ENCODE measurements around the gene MAGED2. TPM values are rescaled to one million over a fixed set of nuclear protein-coding genes. Genes with fewer than 3 reads are reported as not detected.
"Not testable (repeated sequence)": the region's sequence is repeated elsewhere in the genome, so short reads cannot be mapped to it uniquely, and the experiment has no call there.

The MAGED2 gene
- total RNA-seq, 1 experiment from 2014 or later = 32.4 TPM

- H3K4me1 ChIP-seq (ENCODE audit: control insufficient read depth in 1 of 2, insufficient read depth in 2 of 2, low read length in 2 of 2) = no peaks in the 10 kb centered on the region
- no peaks in the 10 kb centered on the region for H4K20me1 ChIP-seq (ENCODE audit: insufficient read depth)
- no peaks in the 10 kb centered on the region for H3K9me2 ChIP-seq (ENCODE audit: insufficient read depth)
- POLR2A ChIA-PET = no interaction called here
- no peak for ATAC-seq
- CTCF ChIA-PET = no interaction called here
- H3K79me2 ChIP-seq (ENCODE audit: insufficient read depth, low read length) = no peaks in the 10 kb centered on the region
- DNase-seq (ENCODE audit: low read depth, low spot score) = no peak
- H3K27ac ChIP-seq (ENCODE audit: low read depth, low read length) = no peak overlapping the region
- no peak overlapping the region for H3K4me3 ChIP-seq (replicated peaks in 1 of 2; ENCODE audit: low read depth in 1 of 2, low read length in 2 of 2)
- TF ChIP-seq YY1 (IDR thresholded peaks at IDR 0.05; ENCODE audit: extremely low read depth, insufficient replicate concordance, low read depth, low read length) (no peak), TCF7L2 (IDR thresholded peaks at IDR 0.05; ENCODE audit: borderline replicate concordance, extremely low read depth, insufficient read depth, insufficient read length) (no peak), ATF3 (IDR thresholded peaks at IDR 0.05) (no peak), MAX (IDR thresholded peaks at IDR 0.05) (no peak), EGR1 (IDR thresholded peaks at IDR 0.05; ENCODE audit: low read depth) (no peak), ELF1 (IDR thresholded peaks at IDR 0.05; ENCODE audit: borderline replicate concordance, low read depth) (no peak)
- H3K9ac ChIP-seq (ENCODE audit: low read length) = no peak overlapping the region
- no peak overlapping the region for H2AFZ ChIP-seq (ENCODE audit: low read depth, low read length, poor library complexity, severe bottlenecking)
- no peaks in the 10 kb centered on the region for H3K27me3 ChIP-seq (ENCODE audit: insufficient read depth, low read length)
- BruUV-seq (replicated peaks) = no TSS peak
- intact Hi-C loops (cut with micrococcal nuclease) = loop anchor here (5.0 kb wide), 1 partner anchor 231 kb away; no protein-coding TSS in a partner anchor
- H3K4me2 ChIP-seq (ENCODE audit: low read length) = no peak overlapping the region
- no peaks in the 10 kb centered on the region for H3K36me3 ChIP-seq (ENCODE audit: control insufficient read depth in 1 of 2, insufficient read depth in 2 of 2, low read length in 2 of 2)
- no peaks in the 10 kb centered on the region for H3K9me3 ChIP-seq (ENCODE audit: control insufficient read depth in 1 of 2, insufficient read depth in 1 of 2, low read depth in 1 of 2, low read length in 2 of 2)
- RAD21 ChIA-PET (ENCODE audit: low non-redundant PET in 1 of 2, low total read pairs in 2 of 2, uncharacterized antibody in 2 of 2, unreplicated experiment in 2 of 2) = no interaction called here
Measured at GRCh38 chrX:54826598-54826997, 19.1 kb downstream of the MAGED2 start.

- Histone ChIP-seq H3K9me3 (ENCODE audit: control insufficient read depth in 1 of 2, insufficient read depth in 1 of 2, low read depth in 1 of 2, low read length in 2 of 2) (no peaks in the 10 kb centered on the region), H3K79me2 (ENCODE audit: insufficient read depth, low read length) (no peaks in the 10 kb centered on the region), H3K9ac (ENCODE audit: low read length) (no peak overlapping the region), H3K4me1 (ENCODE audit: control insufficient read depth in 1 of 2, insufficient read depth in 2 of 2, low read length in 2 of 2) (no peaks in the 10 kb centered on the region), H3K27ac (ENCODE audit: low read depth, low read length) (no peak overlapping the region), H3K4me3 (replicated peaks in 1 of 2; ENCODE audit: low read depth in 1 of 2, low read length in 2 of 2) (no peak overlapping the region), H2AFZ (ENCODE audit: low read depth, low read length, poor library complexity, severe bottlenecking) (no peak overlapping the region), H3K4me2 (ENCODE audit: low read length) (no peak overlapping the region), H3K27me3 (ENCODE audit: insufficient read depth, low read length) (no peaks in the 10 kb centered on the region), H3K36me3 (ENCODE audit: control insufficient read depth in 1 of 2, insufficient read depth in 2 of 2, low read length in 2 of 2) (no peaks in the 10 kb centered on the region), H4K20me1 (ENCODE audit: insufficient read depth) (no peaks in the 10 kb centered on the region), H3K9me2 (ENCODE audit: insufficient read depth) (no peaks in the 10 kb centered on the region)
- no peak for TF ChIP-seq ZNF274 (IDR thresholded peaks at IDR 0.05; ENCODE audit: low read depth, low read length)
- no peak for TF ChIP-seq CTCF (IDR thresholded peaks at IDR 0.05 in 2 of 3, conservative IDR thresholded peaks at IDR 0.05 in 1 of 3; ENCODE audit: borderline replicate concordance in 1 of 3, insufficient read depth in 1 of 3, low read depth in 2 of 3, low read length in 2 of 3)
- no peak for TF ChIP-seq EZH2 (IDR thresholded peaks at IDR 0.05)
- TF ChIP-seq CEBPB (IDR thresholded peaks at IDR 0.05; ENCODE audit: low read depth) = no peak
- TF ChIP-seq RAD21 (IDR thresholded peaks at IDR 0.05; ENCODE audit: low read depth) = no peak
- TF ChIP-seq POLR2AphosphoS5 (IDR thresholded peaks at IDR 0.05; ENCODE audit: low read depth, low read length) = no peak
- BruUV-seq (replicated peaks) = no TSS peak
- intact Hi-C loops (cut with micrococcal nuclease) = no loop called here
- POLR2A ChIA-PET = no interaction called here
- RAD21 ChIA-PET (ENCODE audit: low non-redundant PET in 1 of 2, low total read pairs in 2 of 2, uncharacterized antibody in 2 of 2, unreplicated experiment in 2 of 2) = no interaction called here
- no peak for DNase-seq (ENCODE audit: low read depth, low spot score)
- ATAC-seq = no peak
- CTCF ChIA-PET = no interaction called here
Measured at GRCh38 chrX:54838583-54838982, 31.0 kb downstream of the MAGED2 start.

- CTCF ChIA-PET; RAD21 ChIA-PET (ENCODE audit: low non-redundant PET in 1 of 2, low total read pairs in 2 of 2, uncharacterized antibody in 2 of 2, unreplicated experiment in 2 of 2); H2AFZ ChIP-seq (ENCODE audit: low read depth, low read length, poor library complexity, severe bottlenecking); intact Hi-C loops (cut with micrococcal nuclease); H3K4me2 ChIP-seq (ENCODE audit: low read length); DNase-seq (ENCODE audit: low read depth, low spot score); H3K9ac ChIP-seq (ENCODE audit: low read length); H3K79me2 ChIP-seq (ENCODE audit: insufficient read depth, low read length); H3K27ac ChIP-seq (ENCODE audit: low read depth, low read length); H3K4me1 ChIP-seq (ENCODE audit: control insufficient read depth in 1 of 2, insufficient read depth in 2 of 2, low read length in 2 of 2); H3K9me2 ChIP-seq (ENCODE audit: insufficient read depth); H3K9me3 ChIP-seq (ENCODE audit: control insufficient read depth in 1 of 2, insufficient read depth in 1 of 2, low read depth in 1 of 2, low read length in 2 of 2); H3K27me3 ChIP-seq (ENCODE audit: insufficient read depth, low read length); H4K20me1 ChIP-seq (ENCODE audit: insufficient read depth); POLR2A ChIA-PET; BruUV-seq (replicated peaks); H3K4me3 ChIP-seq (replicated peaks in 1 of 2; ENCODE audit: low read depth in 1 of 2, low read length in 2 of 2); H3K36me3 ChIP-seq (ENCODE audit: control insufficient read depth in 1 of 2, insufficient read depth in 2 of 2, low read length in 2 of 2): not testable (repeated sequence)
- ATAC-seq = peak; percentile 60
Measured at GRCh38 chrX:54841184-54841874, 33.8 kb downstream of the MAGED2 start.

Measured in HCT116 (cell line).